T-helper 17 cell (primary cell): ENCODE data around the gene TMEM233. TPM values are rescaled to one million over a fixed set of nuclear protein-coding genes. Genes with fewer than 3 reads are reported as not detected.

ENCODE experiments used
- ATAC-seq: fragments of 150-1000 bp; cut with Tn5 transposase; 2 replicates; pipeline ENCODE4 v1.10.0; 2021; ENCODE audit warnings: mild to moderate bottlenecking, moderate library complexity
- DNase-seq, 3 donors: peaks; one replicate each; pipeline versions ENCODE4 v3.0.0 to v3.0.0-alpha.2; 2020 to 2021
- H3K9me3 ChIP-seq: one replicate; pipeline ENCODE4 v1.7.0; 2013; ENCODE audit warnings: low read length, mild to moderate bottlenecking; ENCODE audit not compliant: control insufficient read depth, poor library complexity, severe bottlenecking
- H3K27ac Mint-ChIP-seq: one replicate; pipeline ENCODE4 v1.8.0; 2022; ENCODE audit warnings: mild to moderate bottlenecking, moderate library complexity, mixed read lengths
- H3K27me3 Mint-ChIP-seq: one replicate; pipeline ENCODE4 v1.8.0; 2022; ENCODE audit warnings: mixed read lengths
- H3K36me3 Mint-ChIP-seq: one replicate; pipeline ENCODE4 v1.8.0; 2022; ENCODE audit warnings: low read depth, mixed read lengths
- H3K4me1 Mint-ChIP-seq: one replicate; pipeline ENCODE4 v1.8.0; 2022; ENCODE audit warnings: mild to moderate bottlenecking, mixed read lengths
- H3K4me3 Mint-ChIP-seq: one replicate; pipeline ENCODE4 v1.8.0; 2022; ENCODE audit warnings: mild to moderate bottlenecking, moderate library complexity, mixed read lengths
- total RNA-seq, 4 donors: library from RNA in 2 of 4; stranded (reverse) in 2 of 4; gene quantifications; one replicate each; pipeline ENCODE4 v1.2.3 and lab custom pipeline; 2022 to 2026

Gene TMEM233
- total RNA-seq, 2 donors from 2014 or later, result not detected

DNA sequence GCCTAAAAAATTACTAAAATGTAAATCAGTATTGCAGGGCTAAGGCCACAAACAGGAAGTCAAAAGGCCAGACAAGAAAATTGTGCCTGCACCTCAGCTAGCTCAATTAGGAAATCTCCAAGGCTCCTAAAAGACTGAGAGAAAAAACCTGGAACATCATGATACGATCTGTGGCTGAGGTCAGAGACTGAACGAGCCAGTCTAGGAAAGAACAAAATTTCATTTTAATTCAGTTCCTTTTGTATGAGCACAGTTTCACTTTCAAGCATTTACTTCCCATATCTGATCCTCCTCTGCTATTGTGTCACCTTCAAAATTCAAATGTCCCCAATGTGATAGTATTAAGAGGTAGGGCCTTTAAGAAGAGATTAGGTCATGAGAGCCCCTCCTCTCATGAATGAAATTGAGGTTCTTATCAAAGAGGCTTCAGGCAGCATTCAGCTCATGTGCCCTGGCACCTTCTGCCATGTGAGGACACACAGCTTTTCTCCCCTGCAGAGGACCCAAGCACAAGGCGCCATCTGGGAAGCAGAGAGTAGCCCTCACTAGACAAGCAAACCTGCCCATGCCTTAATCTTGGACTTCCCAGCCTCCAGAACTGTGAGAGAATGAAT is 89.2 kb downstream of the TMEM233 start:
- H3K27ac Mint-ChIP-seq, result peak overlapping the region; percentile 72
- ATAC-seq (peak; percentile 36), DNase-seq (no peak)
- peaks cover 7% of the 10 kb centered on the region for H3K4me1 Mint-ChIP-seq
- no peak overlapping the region for H3K4me3 Mint-ChIP-seq
- H3K9me3 ChIP-seq, result no peaks in the 10 kb centered on the region
- no peaks in the 10 kb centered on the region for H3K27me3 Mint-ChIP-seq
- H3K36me3 Mint-ChIP-seq, result peaks cover 7% of the 10 kb centered on the region

DNA sequence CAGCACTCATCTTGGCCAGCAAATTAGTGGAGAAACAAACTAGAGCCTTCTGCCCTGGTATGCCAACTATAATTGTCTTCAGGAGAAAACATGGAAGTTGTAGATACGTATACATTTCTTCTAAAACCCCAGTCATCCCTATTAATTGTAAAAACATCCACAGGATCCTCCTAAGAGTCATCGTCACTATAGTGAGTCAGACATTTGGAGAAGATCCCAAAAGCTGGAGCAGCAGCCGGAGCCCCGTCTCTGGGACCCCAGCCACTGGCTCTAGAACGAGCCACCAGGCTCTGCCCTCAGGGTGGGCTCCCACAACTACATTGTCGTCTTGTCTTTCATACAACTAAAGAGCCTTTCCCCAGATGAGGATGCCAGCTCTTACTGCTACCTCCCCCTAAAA is 89.8 kb downstream of the TMEM233 start:
- Mint-ChIP-seq H3K36me3 (peaks cover 7% of the 10 kb centered on the region), H3K27ac (peak overlapping the region; percentile 72), H3K4me1 (peaks cover 9% of the 10 kb centered on the region), H3K4me3 (no peak overlapping the region), H3K27me3 (no peaks in the 10 kb centered on the region)
- H3K9me3 ChIP-seq, result no peaks in the 10 kb centered on the region
- DNase-seq (no peak), ATAC-seq (no peak)

DNA sequence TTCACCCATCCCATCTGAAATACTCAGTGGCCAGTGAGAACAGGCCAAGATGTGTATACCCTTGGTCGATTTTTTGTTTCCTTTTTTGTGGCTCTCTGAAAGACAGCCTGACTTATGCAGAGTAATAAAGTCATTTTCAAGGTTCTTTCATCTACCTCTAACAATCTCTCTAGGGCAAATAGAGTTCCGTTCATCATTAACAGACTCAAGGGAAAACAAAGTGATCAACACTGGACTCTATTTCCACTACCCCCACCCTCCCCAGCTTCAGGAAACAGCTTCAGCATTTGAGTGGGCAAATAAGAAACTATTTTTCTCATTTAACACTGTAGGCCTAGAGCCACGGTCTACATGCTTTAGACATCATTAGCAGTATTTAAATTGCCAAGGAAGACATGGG is 90.2 kb downstream of the TMEM233 start:
- no peak overlapping the region for H3K4me3 Mint-ChIP-seq
- ATAC-seq (no peak), DNase-seq (no peak)
- H3K27ac Mint-ChIP-seq, result peak overlapping the region; percentile 72
- H3K27me3 Mint-ChIP-seq, result no peaks in the 10 kb centered on the region
- no peaks in the 10 kb centered on the region for H3K9me3 ChIP-seq
- peaks cover 7% of the 10 kb centered on the region for H3K36me3 Mint-ChIP-seq
- peaks cover 9% of the 10 kb centered on the region for H3K4me1 Mint-ChIP-seq

DNA sequence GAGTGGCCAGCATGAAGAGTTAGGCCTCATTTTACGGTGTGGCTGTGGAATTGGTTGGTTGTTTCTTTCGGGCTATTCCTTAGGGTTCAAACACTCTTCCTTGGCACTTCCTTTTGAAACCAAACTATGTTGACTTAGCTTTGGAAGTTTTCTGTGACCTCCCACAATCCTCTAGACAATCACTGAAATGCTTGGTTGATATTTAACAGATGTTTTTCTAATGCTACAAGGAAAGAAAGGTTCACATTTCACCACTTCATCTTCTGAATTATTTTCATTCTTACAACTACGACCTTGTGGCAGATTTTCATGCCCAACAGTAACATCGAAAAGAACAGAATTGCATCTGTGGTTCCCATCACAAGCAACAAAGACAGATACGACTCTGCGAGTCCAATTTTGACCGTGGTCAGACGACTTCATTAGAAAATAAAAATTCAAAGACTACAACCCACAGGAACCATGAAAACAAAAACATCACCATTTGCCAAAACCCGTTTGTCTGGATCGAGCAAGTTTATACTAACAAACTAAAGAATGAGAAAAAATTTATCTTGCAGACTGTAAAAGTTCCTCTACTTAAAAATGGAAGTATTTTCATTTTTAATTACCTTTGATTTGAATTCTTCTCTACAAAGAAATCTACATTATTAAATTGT is 91.3 kb downstream of the TMEM233 start:
- Mint-ChIP-seq H3K4me3 (no peak overlapping the region), H3K36me3 (peaks cover 5% of the 10 kb centered on the region), H3K27me3 (no peaks in the 10 kb centered on the region), H3K27ac (no peak overlapping the region), H3K4me1 (peaks cover 9% of the 10 kb centered on the region)
- no peaks in the 10 kb centered on the region for H3K9me3 ChIP-seq
- ATAC-seq (no peak), DNase-seq (no peak)

DNA sequence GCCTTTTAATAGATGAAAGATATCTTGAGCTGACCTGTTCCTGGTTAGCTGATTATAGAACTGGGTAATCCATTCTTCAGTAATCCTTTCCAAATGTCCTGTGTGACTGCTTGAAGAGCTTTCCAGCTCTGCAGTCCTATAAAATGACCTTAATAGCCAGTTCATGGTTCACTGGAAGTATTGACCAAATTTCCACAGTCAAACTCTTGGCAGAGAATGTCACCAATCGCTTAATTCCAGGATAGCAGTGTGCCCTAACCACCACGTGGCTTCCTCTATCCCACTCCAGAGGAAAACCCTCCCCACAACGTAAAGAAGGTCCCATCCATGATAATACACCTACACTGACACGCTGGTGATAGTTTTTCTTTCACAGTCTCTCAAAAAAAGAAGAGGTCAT is 91.8 kb downstream of the TMEM233 start:
- ATAC-seq (no peak), DNase-seq (no peak)
- peaks cover 9% of the 10 kb centered on the region for H3K4me1 Mint-ChIP-seq
- no peaks in the 10 kb centered on the region for H3K9me3 ChIP-seq
- no peak overlapping the region for H3K27ac Mint-ChIP-seq
- H3K27me3 Mint-ChIP-seq, result no peaks in the 10 kb centered on the region
- no peak overlapping the region for H3K4me3 Mint-ChIP-seq
- peaks cover under 1% of the 10 kb centered on the region for H3K36me3 Mint-ChIP-seq

DNA sequence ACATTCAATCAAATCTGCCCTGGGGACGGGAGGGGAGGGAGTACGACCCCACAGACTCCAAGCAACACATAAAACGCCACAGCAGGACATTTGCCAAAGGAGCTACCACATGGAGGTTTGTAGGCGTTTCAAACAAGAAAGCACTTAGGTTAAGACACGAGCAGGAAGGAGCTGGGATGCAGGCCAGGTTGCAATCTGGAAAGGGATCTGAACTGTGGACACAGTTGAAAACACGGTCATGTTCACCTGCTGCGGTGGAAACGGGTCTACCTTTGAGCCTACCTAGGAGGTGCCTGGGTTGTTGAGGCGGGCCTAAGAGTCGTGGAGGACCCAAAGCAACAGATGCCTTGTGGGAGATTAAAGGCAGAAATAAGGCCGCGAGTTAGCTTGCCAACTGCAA is 92.8 kb downstream of the TMEM233 start:
- no peak overlapping the region for H3K4me3 Mint-ChIP-seq
- H3K9me3 ChIP-seq, result no peaks in the 10 kb centered on the region
- H3K27ac Mint-ChIP-seq, result no peak overlapping the region
- DNase-seq (no peak), ATAC-seq (no peak)
- H3K36me3 Mint-ChIP-seq, result no peaks in the 10 kb centered on the region
- H3K4me1 Mint-ChIP-seq, result peaks cover 9% of the 10 kb centered on the region
- no peaks in the 10 kb centered on the region for H3K27me3 Mint-ChIP-seq

DNA sequence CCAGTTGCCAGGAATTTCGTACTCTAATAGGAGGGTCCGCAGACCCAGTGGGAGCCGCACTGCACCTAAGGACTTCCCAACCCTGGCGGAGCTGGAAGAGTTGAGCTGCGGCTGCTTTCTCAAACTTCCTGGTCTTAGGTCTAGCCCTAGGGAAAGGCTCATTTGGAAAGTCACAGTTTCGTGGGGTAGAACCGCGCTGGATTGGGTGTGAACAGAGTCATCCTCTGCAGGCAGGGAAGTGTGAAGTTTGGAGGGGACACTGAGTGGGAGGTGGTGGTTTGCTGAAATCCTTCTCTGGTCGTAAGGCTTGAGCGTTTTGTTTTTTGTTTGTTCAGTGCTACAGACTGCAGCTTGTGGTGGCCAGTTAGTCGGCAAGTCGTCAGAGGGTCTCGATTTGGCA is 93.2 kb downstream of the TMEM233 start:
- H3K27ac Mint-ChIP-seq, result peak overlapping the region; percentile 51
- peaks cover 9% of the 10 kb centered on the region for H3K4me1 Mint-ChIP-seq
- DNase-seq (no peak), ATAC-seq (no peak)
- H3K9me3 ChIP-seq, result no peaks in the 10 kb centered on the region
- H3K27me3 Mint-ChIP-seq, result no peaks in the 10 kb centered on the region
- H3K36me3 Mint-ChIP-seq, result no peaks in the 10 kb centered on the region
- H3K4me3 Mint-ChIP-seq, result no peak overlapping the region

DNA sequence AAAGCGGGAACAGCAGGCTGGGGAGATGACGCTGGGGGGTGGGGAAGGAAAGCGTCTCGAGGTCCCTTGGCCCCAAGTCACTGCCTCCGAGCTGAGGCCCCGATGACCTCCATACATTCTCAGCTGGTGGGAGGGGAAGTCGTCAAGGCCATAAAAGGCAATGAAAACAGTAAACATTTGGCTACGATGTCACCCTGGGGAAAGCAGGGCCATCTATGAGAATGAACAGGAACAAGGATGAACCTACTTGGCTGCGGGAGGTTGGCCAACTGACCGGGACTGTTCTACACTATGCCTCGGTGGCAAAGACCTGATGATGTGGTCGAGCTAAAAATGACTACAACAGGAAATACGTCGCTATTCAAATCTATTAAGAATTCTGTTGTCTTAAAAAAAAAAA is 93.8 kb downstream of the TMEM233 start:
- peaks cover 7% of the 10 kb centered on the region for H3K4me1 Mint-ChIP-seq
- H3K36me3 Mint-ChIP-seq, result no peaks in the 10 kb centered on the region
- ATAC-seq (no peak), DNase-seq (no peak)
- H3K9me3 ChIP-seq, result no peaks in the 10 kb centered on the region
- H3K27ac Mint-ChIP-seq, result peak overlapping the region; percentile 51
- H3K27me3 Mint-ChIP-seq, result no peaks in the 10 kb centered on the region
- H3K4me3 Mint-ChIP-seq, result no peak overlapping the region

DNA sequence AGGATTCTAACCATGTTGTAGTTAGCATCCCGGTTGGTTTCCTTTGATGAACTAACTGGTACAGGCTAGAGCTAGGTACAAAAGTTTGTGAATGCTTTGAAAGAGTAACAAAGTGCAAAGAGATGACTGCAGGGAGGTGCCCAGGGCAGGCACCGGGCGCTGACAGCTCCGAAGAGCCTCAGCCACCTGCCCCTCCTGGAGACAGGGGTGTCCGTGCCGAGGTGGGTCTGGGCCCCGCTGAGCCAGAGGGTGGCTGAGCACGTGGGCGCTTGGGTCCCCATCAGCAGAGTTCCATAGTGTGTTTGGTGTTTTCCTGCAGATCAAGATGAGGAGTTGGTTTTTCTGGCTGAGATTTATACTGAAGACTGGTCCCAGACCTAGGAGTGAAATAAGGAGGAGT is 94.3 kb downstream of the TMEM233 start:
- Mint-ChIP-seq H3K36me3 (no peaks in the 10 kb centered on the region), H3K4me3 (no peak overlapping the region), H3K4me1 (peaks cover 4% of the 10 kb centered on the region), H3K27me3 (no peaks in the 10 kb centered on the region), H3K27ac (peak overlapping the region; percentile 51)
- DNase-seq (no peak), ATAC-seq (no peak)
- no peaks in the 10 kb centered on the region for H3K9me3 ChIP-seq

DNA sequence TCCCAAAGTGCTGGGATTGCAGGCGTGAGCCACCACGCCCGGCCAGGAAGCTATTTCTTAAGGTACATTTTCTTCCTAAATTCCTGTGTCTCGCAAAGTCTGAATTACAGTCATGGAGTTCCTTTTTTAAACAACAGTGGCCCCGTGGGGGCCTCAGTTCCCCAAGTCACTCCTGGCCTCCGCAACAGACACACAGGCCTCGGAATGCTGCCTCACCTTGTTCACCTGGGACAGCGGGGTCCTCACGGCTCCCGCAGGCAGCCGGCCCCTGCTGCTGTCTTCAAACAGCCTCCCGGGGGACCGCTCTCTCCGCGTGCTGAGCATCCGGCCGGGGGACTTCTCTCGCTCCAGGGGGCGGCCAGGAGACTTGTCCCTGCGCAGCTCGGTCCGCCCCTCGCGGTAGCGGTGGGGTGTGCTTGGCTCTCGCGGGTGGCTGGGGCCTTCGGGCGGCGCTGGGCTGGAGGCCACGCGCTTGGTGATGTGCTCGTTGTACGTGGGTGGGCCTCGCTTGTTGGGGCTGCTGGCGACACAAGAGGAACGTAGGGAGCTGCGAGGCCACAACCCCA is 96.4 kb downstream of the TMEM233 start:
- Mint-ChIP-seq H3K4me3 (no peak overlapping the region), H3K27ac (peak overlapping the region; percentile 24), H3K36me3 (no peaks in the 10 kb centered on the region), H3K4me1 (peaks cover 2% of the 10 kb centered on the region), H3K27me3 (no peaks in the 10 kb centered on the region)
- ATAC-seq (no peak), DNase-seq (no peak)
- H3K9me3 ChIP-seq, result no peaks in the 10 kb centered on the region

DNA sequence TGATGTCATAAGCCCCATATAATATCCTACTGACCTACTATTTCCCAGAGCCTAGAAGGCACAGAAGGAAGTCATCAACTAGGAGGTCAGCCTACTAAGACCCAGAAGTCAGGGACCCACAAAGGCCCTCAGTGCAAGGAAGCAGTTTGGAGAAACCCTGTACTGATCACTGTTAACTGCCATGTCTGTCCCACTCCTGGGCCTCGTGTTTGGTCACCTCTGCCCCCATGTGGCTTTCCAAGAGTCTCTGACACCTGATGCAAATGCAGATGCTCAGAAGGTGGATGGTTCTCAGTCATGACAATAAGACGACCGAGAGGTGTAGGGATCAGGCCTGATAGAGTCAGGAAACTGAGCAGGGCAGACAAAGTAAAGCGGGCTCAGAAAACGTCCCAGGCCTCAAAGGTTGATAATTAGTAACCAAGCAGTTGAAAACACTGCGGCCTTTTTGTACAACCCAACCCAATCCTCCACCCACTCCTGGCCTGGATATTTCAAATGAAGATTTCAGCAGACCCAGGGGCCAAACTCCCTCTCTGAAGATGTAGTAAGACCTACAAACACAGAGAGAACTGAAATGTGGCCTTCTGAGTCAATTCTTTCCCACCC is 97.7 kb downstream of the TMEM233 start:
- H3K36me3 Mint-ChIP-seq, result no peaks in the 10 kb centered on the region

DNA sequence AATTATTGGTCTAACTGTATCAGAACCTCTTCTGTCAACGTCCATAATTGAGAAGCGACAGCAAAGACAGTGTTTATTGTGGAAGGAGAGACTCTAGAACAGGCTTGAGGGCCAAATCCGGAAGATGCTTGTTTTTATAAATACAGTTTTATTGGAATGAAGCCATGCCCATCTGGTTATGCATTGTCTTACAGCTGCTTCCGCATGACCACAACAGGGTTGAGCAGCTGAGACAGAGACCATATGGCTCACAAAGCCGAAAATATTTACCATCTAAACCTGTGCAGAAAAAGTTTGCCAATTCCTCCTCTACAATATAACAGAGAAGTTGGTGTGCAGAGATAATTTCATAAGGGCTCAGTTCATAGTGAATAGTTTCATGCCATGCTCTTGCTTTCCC is 98.8 kb downstream of the TMEM233 start:
- Mint-ChIP-seq H3K27ac (no peak overlapping the region), H3K36me3 (no peaks in the 10 kb centered on the region), H3K4me1 (peaks cover 7% of the 10 kb centered on the region), H3K27me3 (no peaks in the 10 kb centered on the region), H3K4me3 (no peak overlapping the region)
- no peaks in the 10 kb centered on the region for H3K9me3 ChIP-seq
- DNase-seq (no peak), ATAC-seq (no peak)

More for the DNA sequence above, 97.7 kb downstream of the TMEM233 start:
- Mint-ChIP-seq H3K4me1 (peaks cover 2% of the 10 kb centered on the region), H3K27me3 (no peaks in the 10 kb centered on the region), H3K4me3 (no peak overlapping the region), H3K27ac (no peak overlapping the region)
- no peaks in the 10 kb centered on the region for H3K9me3 ChIP-seq
- ATAC-seq (no peak), DNase-seq (no peak)
